Measurements from ENCODE around the gene AGRN.
"Not testable (repeated sequence)": the region's sequence is repeated elsewhere in the genome, so short reads cannot be mapped to it uniquely, and the experiment has no call there.

The AGRN gene

DNA sequence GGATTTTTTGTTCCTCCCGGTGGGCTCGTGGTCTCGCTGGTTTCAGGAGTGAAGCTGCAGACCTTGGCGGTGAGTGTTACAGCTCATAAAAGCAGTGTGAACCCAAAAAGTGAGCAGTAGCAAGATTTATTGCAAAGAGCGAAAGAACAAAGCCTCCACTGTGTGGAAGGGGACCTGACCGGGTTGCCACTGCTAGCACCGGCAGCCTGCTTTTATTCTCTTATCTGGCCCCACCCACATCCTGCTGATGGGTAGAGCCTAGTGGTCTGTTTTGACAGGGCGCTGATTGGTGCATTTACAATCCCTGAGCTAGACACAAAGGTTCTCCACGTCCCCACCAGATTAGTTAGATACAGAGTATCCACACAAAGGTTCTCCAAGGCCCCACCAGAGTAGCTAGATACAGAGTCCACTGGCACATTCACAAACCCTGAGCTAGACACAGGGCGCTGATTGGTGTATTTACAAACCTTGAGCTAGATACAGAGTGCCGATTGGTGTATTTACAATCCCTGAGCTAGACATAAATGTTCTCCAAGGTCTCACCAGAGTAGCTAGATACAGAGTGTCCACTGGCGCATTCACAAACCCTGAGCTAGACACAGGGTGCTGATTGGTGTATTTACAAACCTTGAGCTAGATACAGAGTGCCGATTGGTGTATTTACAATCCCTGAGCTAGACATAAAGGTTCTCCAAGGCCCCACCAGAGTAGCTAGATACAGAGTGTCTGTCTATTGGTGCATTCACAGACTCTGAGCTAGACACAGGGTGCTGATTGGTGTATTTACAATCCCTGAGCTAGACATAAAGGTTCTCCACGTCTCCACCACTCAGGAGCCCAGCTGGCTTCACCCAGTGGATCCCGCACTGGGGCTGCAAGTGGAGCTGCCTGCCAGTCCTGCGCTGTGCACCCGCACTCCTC, 2.3 kb upstream of the AGRN start:
- not testable (repeated sequence) for H2BK5ac ChIP-seq (ENCODE audit: low read depth, low read length, poor library complexity); H4K12ac ChIP-seq (ENCODE audit: low read depth, low read length); DNase-seq; H3K27me3 ChIP-seq (ENCODE audit: insufficient read depth, low read length); H3K4me3 ChIP-seq (ENCODE audit: low read depth, low read length); H3K9me3 ChIP-seq (ENCODE audit: insufficient read depth, low read depth, low read length); H2AFZ ChIP-seq (ENCODE audit: insufficient read depth, low read length, poor library complexity); H2BK120ac ChIP-seq (ENCODE audit: insufficient read depth, low read length, poor library complexity); H3K9ac ChIP-seq (ENCODE audit: low read length); H3K36me3 ChIP-seq (ENCODE audit: control insufficient read depth in 1 of 2, insufficient read depth in 2 of 2, low read length in 2 of 2); H3K79me2 ChIP-seq (ENCODE audit: control insufficient read depth, insufficient read depth, low read length, poor library complexity); H3K4me2 ChIP-seq (ENCODE audit: low read length); H3K27ac ChIP-seq (ENCODE audit: low read depth, low read length); H3K14ac ChIP-seq (ENCODE audit: low read length); H3K18ac ChIP-seq (ENCODE audit: low read length); H3K23ac ChIP-seq (ENCODE audit: low read length); H4K91ac ChIP-seq (ENCODE audit: low read depth, low read length); H3K4ac ChIP-seq (ENCODE audit: low read depth, low read length); H2AK5ac ChIP-seq (ENCODE audit: low read length); H2BK12ac ChIP-seq (ENCODE audit: low read length); H4K8ac ChIP-seq (ENCODE audit: low read depth, low read length)
- Histone ChIP-seq H3K4me1 (ENCODE audit: control insufficient read depth in 1 of 2, insufficient read depth in 2 of 2, low read length in 2 of 2) (peaks cover 22 to 36% of the 10 kb centered on the region in 2 experiments), H3K79me1 (ENCODE audit: low read length) (peaks cover 12% of the 10 kb centered on the region)
- no CpG with 5 or more reads among the region's 17 CpGs for WGBS (ENCODE audit: extremely low coverage, insufficient coverage, insufficient read length)

DNA sequence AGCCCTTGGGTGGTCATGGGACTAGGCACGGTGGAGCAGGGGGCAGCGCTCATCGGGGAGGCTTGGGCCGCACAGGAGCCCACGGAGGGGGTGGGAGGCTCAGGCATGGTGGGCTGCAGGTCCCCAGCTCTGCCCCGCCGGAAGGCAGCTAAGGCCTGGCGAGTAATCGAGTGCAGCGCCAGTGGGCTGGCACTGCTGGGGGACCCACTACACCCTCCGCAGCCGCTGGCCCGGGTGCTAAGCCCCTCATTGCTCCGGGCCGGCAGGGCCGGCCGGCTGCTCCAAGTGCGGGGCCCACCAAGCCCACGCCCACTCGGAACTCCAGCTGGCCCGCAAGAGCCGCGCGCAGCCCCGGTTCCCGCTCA, 1.6 kb upstream of the AGRN start:
- H3K4me2 ChIP-seq (ENCODE audit: low read length); H2BK120ac ChIP-seq (ENCODE audit: insufficient read depth, low read length, poor library complexity); H3K27me3 ChIP-seq (ENCODE audit: insufficient read depth, low read length); H2BK5ac ChIP-seq (ENCODE audit: low read depth, low read length, poor library complexity); H3K23ac ChIP-seq (ENCODE audit: low read length); H3K14ac ChIP-seq (ENCODE audit: low read length); H3K79me1 ChIP-seq (ENCODE audit: low read length); H3K4ac ChIP-seq (ENCODE audit: low read depth, low read length); H2AFZ ChIP-seq (ENCODE audit: insufficient read depth, low read length, poor library complexity); H4K91ac ChIP-seq (ENCODE audit: low read depth, low read length); H3K18ac ChIP-seq (ENCODE audit: low read length); H3K9me3 ChIP-seq (ENCODE audit: insufficient read depth, low read depth, low read length); H2BK12ac ChIP-seq (ENCODE audit: low read length); H2AK5ac ChIP-seq (ENCODE audit: low read length); H3K4me3 ChIP-seq (ENCODE audit: low read depth, low read length); H3K79me2 ChIP-seq (ENCODE audit: control insufficient read depth, insufficient read depth, low read length, poor library complexity); H3K9ac ChIP-seq (ENCODE audit: low read length); H3K27ac ChIP-seq (ENCODE audit: low read depth, low read length); H4K8ac ChIP-seq (ENCODE audit: low read depth, low read length); DNase-seq; H4K12ac ChIP-seq (ENCODE audit: low read depth, low read length): not testable (repeated sequence)
- WGBS (ENCODE audit: extremely low coverage, insufficient coverage, insufficient read length): no CpG with 5 or more reads among the region's 26 CpGs
- H3K36me3 ChIP-seq (ENCODE audit: control insufficient read depth in 1 of 2, insufficient read depth in 2 of 2, low read length in 2 of 2): peaks cover 12 to 15% of the 10 kb centered on the region in 2 experiments
- H3K4me1 ChIP-seq (ENCODE audit: control insufficient read depth in 1 of 2, insufficient read depth in 2 of 2, low read length in 2 of 2): peaks cover 29 to 41% of the 10 kb centered on the region in 2 experiments

DNA sequence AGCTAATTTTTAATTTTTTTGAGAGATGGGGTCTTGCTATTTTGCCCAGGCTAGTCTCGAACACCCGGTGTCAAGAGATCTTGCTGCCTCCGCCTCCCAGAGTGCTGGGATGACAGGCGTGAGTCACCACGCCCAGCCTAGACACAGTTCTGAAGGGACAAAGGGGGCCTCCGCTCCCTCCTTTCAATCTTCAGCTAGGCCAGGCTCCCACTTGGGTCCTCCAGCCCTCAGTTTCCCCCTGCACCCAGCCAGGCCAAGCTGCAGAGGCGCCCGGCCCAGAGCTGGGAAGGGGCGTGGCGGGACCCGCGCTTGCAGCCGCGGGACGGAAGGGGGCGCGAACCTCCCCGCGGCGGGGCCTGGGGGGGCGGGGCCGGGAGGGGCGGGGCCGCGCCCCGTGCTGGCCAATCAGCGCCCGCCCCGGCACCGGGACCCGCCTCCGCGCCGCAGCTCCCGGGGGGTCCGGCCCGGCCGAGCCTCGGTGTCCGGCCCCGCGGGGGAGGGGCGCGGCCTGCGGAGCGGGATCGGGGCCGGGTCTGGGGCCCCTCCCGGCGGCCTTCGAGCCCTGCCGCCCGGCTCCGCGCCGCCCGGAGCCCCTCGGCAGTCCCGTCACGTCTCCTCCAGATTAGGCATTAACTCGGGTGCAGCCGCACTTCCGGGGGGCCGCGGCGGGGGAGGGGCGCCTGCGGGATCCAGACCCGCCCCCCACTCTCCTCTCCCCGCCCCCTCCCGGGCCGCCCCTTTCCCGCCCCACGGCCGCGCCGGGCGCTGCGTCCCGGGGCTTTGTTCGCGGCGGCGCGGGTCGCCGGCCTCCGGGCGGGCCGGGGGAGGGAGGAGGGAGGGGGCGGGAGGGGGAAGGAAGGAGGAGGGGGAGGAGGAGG, 559 bp upstream of the AGRN start:
- H3K4me2 ChIP-seq (ENCODE audit: low read length): peak overlapping the region; percentile 55
- peaks cover 30 to 41% of the 10 kb centered on the region in 2 experiments for H3K4me1 ChIP-seq (ENCODE audit: control insufficient read depth in 1 of 2, insufficient read depth in 2 of 2, low read length in 2 of 2)
- H2BK5ac ChIP-seq (ENCODE audit: low read depth, low read length, poor library complexity): no peak overlapping the region
- peak overlapping the region; percentile 71 for H2AFZ ChIP-seq (ENCODE audit: insufficient read depth, low read length, poor library complexity)
- H2BK120ac ChIP-seq (ENCODE audit: insufficient read depth, low read length, poor library complexity): no peak overlapping the region
- H3K79me2 ChIP-seq (ENCODE audit: control insufficient read depth, insufficient read depth, low read length, poor library complexity): peaks cover 6% of the 10 kb centered on the region
- no peak overlapping the region for H3K4ac ChIP-seq (ENCODE audit: low read depth, low read length)
- no peaks in the 10 kb centered on the region for H3K27me3 ChIP-seq (ENCODE audit: insufficient read depth, low read length)
- H4K91ac ChIP-seq (ENCODE audit: low read depth, low read length): peak overlapping the region; percentile 72
- H3K9me3 ChIP-seq (ENCODE audit: insufficient read depth, low read depth, low read length): peaks cover 5% of the 10 kb centered on the region
- H3K9ac ChIP-seq (ENCODE audit: low read length): no peak overlapping the region
- WGBS (ENCODE audit: extremely low coverage, insufficient coverage, insufficient read length): no CpG with 5 or more reads among the region's 91 CpGs
- peaks cover 13% of the 10 kb centered on the region for H3K79me1 ChIP-seq (ENCODE audit: low read length)
- H4K8ac ChIP-seq (ENCODE audit: low read depth, low read length): peak overlapping the region; percentile 78
- peak overlapping the region; percentile 54 for H3K18ac ChIP-seq (ENCODE audit: low read length)
- no peak overlapping the region for H3K23ac ChIP-seq (ENCODE audit: low read length)
- H3K14ac ChIP-seq (ENCODE audit: low read length): no peak overlapping the region
- peak; percentile 67 to 85 for DNase-seq
- H2AK5ac ChIP-seq (ENCODE audit: low read length): no peak overlapping the region
- H2BK12ac ChIP-seq (ENCODE audit: low read length): peak overlapping the region; percentile 39
- no peak overlapping the region for H4K12ac ChIP-seq (ENCODE audit: low read depth, low read length)
- H3K4me3 ChIP-seq (ENCODE audit: low read depth, low read length): peak overlapping the region; percentile 67
- H3K27ac ChIP-seq (ENCODE audit: low read depth, low read length): peak overlapping the region; percentile 93
- H3K36me3 ChIP-seq (ENCODE audit: control insufficient read depth in 1 of 2, insufficient read depth in 2 of 2, low read length in 2 of 2): peaks cover 14 to 20% of the 10 kb centered on the region in 2 experiments

DNA sequence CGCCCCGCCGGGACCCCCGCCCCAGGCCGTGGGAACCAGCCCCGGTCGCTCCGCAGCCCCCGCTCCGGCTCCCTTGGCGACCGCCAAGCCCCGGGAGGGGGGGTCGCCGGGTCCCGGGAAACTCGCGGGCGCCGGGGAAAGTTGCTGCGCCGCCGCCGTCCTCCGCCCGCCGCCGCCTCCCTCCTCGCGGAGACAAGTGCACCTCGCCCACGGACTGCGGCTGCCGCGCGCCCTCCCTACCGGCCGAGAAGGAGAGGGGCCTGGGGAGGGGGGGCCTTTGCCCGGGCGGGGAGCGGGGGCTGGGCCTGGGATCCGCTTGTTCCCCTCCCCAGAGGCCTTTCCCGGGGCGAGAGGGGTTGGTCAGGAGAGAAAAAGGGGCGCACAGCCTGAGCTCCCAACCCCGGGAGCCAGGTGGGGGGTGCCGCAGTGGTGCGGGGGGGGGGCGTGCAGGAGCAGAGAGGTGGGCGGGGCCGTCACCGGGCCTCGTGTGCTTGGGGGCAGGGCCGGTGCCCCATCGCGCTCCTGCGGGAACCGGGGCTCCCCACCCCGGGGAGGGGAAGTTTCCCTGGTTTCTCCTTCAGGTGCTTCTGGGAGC, 592 bp downstream of the AGRN start:
- H3K4me2 ChIP-seq (ENCODE audit: low read length): peak overlapping the region; percentile 96
- H3K9me3 ChIP-seq (ENCODE audit: insufficient read depth, low read depth, low read length): peaks cover 5% of the 10 kb centered on the region
- peak overlapping the region; percentile 49 for H3K4ac ChIP-seq (ENCODE audit: low read depth, low read length)
- peak overlapping the region; percentile 79 for H3K18ac ChIP-seq (ENCODE audit: low read length)
- H3K79me2 ChIP-seq (ENCODE audit: control insufficient read depth, insufficient read depth, low read length, poor library complexity): peaks cover 12% of the 10 kb centered on the region
- H3K23ac ChIP-seq (ENCODE audit: low read length): no peak overlapping the region
- H3K36me3 ChIP-seq (ENCODE audit: control insufficient read depth in 1 of 2, insufficient read depth in 2 of 2, low read length in 2 of 2): peaks cover 14 to 20% of the 10 kb centered on the region in 2 experiments
- H4K91ac ChIP-seq (ENCODE audit: low read depth, low read length): peak overlapping the region; percentile 84
- H3K14ac ChIP-seq (ENCODE audit: low read length): peak overlapping the region; percentile 65
- peak overlapping the region; percentile 66 for H3K27ac ChIP-seq (ENCODE audit: low read depth, low read length)
- peak overlapping the region; percentile 25 for H4K12ac ChIP-seq (ENCODE audit: low read depth, low read length)
- H4K8ac ChIP-seq (ENCODE audit: low read depth, low read length): peak overlapping the region; percentile 56
- peaks cover 21% of the 10 kb centered on the region for H3K79me1 ChIP-seq (ENCODE audit: low read length)
- peak overlapping the region; percentile 79 for H2BK120ac ChIP-seq (ENCODE audit: insufficient read depth, low read length, poor library complexity)
- H2BK12ac ChIP-seq (ENCODE audit: low read length): no peak overlapping the region
- peak overlapping the region; percentile 19 for H2AK5ac ChIP-seq (ENCODE audit: low read length)
- peak overlapping the region; percentile 94 for H3K4me3 ChIP-seq (ENCODE audit: low read depth, low read length)
- DNase-seq: no peak
- H3K9ac ChIP-seq (ENCODE audit: low read length): peak overlapping the region; percentile 93
- H2BK5ac ChIP-seq (ENCODE audit: low read depth, low read length, poor library complexity): no peak overlapping the region
- H2AFZ ChIP-seq (ENCODE audit: insufficient read depth, low read length, poor library complexity): no peak overlapping the region
- no CpG with 5 or more reads among the region's 59 CpGs for WGBS (ENCODE audit: extremely low coverage, insufficient coverage, insufficient read length)
- no peaks in the 10 kb centered on the region for H3K27me3 ChIP-seq (ENCODE audit: insufficient read depth, low read length)
- H3K4me1 ChIP-seq (ENCODE audit: control insufficient read depth in 1 of 2, insufficient read depth in 2 of 2, low read length in 2 of 2): peaks cover 40 to 49% of the 10 kb centered on the region in 2 experiments

All from trophoblast cell (in vitro differentiated cells and primary cell).